SU-DHL-6 (cell line): ENCODE data around the gene DDX10.

ENCODE experiments used
- EZH2phosphoT487 ChIP-seq: fragments of 200-600 bp; sonication (generic), shearing (Covaris generic); conservative IDR thresholded peaks from 2 replicates; pipeline ENCODE4 v1.6.1; 2018; ENCODE audit warnings: mild to moderate bottlenecking, antibody characterized with exemption, low read length, moderate library complexity, mixed read lengths
- TF ChIP-seq, protein P1 (sequence below): fragments of 200-600 bp; sonication (generic); IDR thresholded peaks from one replicate; pipeline ENCODE4 v1.5.1; 2017; ENCODE audit warnings: antibody characterized with exemption, mild to moderate bottlenecking, low read length, moderate library complexity; ENCODE audit not compliant: insufficient read depth, poor library complexity, severe bottlenecking

DNA sequence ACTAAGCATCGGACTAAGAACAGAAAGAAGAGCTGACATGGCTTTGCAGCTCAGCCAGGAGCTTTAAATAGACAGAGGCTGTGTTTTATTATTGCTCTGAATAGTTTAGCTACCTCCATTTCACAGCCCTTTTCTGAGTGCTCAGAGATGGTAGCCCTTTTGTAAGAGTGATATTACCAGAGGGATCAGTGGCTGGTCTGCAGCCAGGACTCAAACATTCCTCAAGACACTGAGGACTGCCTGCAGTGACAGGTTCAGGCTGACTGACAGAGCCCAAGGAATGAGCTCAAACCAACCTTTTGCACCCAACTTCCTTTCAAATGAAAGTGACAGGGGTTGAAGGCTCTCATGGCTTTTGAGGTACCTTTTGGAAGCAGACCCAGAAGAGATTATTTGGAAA, 189.0 kb downstream of the DDX10 start:
- TF ChIP-seq, protein P1, sequence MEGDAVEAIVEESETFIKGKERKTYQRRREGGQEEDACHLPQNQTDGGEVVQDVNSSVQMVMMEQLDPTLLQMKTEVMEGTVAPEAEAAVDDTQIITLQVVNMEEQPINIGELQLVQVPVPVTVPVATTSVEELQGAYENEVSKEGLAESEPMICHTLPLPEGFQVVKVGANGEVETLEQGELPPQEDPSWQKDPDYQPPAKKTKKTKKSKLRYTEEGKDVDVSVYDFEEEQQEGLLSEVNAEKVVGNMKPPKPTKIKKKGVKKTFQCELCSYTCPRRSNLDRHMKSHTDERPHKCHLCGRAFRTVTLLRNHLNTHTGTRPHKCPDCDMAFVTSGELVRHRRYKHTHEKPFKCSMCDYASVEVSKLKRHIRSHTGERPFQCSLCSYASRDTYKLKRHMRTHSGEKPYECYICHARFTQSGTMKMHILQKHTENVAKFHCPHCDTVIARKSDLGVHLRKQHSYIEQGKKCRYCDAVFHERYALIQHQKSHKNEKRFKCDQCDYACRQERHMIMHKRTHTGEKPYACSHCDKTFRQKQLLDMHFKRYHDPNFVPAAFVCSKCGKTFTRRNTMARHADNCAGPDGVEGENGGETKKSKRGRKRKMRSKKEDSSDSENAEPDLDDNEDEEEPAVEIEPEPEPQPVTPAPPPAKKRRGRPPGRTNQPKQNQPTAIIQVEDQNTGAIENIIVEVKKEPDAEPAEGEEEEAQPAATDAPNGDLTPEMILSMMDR: no peak
- no peak for TF ChIP-seq EZH2phosphoT487
